PFSK-1 (cell line): Measurements from ENCODE around the gene TYRP1.

Experiments used
- FOXP2 ChIP-seq: optimal IDR thresholded peaks from 2 replicates; pipeline ENCODE3; 2011; ENCODE audit warnings: borderline replicate concordance, control low read depth, inconsistent platforms; ENCODE audit not compliant: insufficient read depth; ENCODE audit errors: extremely low read length, extremely low read depth
- POLR2AphosphoS5 ChIP-seq: IDR thresholded peaks from 2 replicates; pipeline ENCODE4 v1.6.1; 2012; ENCODE audit warnings: low read depth, mild to moderate bottlenecking, control low read depth, low read length, moderate library complexity
- REST ChIP-seq, 2 experiments: IDR thresholded peaks; 2 replicates each; pipeline versions ENCODE4 v1.6.1 to v1.8.0; 2011 to 2012; ENCODE audit warnings: low read depth in 2 of 2, low read length in 2 of 2, control low read depth in 1 of 2, inconsistent platforms in 1 of 2, mild to moderate bottlenecking in 1 of 2, moderate library complexity in 1 of 2; ENCODE audit not compliant: insufficient read depth in 1 of 2
- SIN3A ChIP-seq: IDR thresholded peaks from 2 replicates; pipeline ENCODE4 v1.6.1; 2012; ENCODE audit warnings: mild to moderate bottlenecking, low read length, moderate library complexity, borderline replicate concordance; ENCODE audit not compliant: insufficient read depth
- TAF1 ChIP-seq: IDR thresholded peaks from 2 replicates; pipeline ENCODE4 v1.6.1; 2012; ENCODE audit warnings: low read length, control low read depth, borderline replicate concordance; ENCODE audit not compliant: insufficient read depth

The TYRP1 gene

DNA sequence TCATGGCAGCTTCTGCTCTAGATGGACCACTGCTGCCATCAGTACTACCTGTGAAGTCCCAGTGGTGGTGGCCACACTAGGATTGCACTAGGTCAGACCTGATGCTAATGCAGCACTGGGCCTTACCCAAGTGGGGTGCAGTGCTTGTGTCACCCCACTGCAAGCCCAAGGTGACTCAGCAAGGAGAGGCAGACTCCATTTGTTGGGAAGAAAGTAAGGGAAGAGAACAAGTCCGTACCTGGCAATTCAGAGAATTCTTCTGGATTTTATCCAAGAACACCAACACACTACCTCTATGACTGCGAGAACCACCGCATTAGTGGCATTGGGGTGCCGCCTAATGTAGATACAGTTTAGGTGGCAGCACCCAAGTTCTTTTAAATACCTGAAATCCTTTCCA is 34.0 kb upstream of the TYRP1 start:
- TF ChIP-seq POLR2AphosphoS5 = no peak
- no peak for TF ChIP-seq FOXP2
- TF ChIP-seq REST (IDR thresholded peaks at IDR 0.05; ENCODE audit: insufficient read depth in 1 of 2, low read depth in 2 of 2, low read length in 2 of 2) = no peak
- TF ChIP-seq SIN3A = no peak
- no peak for TF ChIP-seq TAF1

DNA sequence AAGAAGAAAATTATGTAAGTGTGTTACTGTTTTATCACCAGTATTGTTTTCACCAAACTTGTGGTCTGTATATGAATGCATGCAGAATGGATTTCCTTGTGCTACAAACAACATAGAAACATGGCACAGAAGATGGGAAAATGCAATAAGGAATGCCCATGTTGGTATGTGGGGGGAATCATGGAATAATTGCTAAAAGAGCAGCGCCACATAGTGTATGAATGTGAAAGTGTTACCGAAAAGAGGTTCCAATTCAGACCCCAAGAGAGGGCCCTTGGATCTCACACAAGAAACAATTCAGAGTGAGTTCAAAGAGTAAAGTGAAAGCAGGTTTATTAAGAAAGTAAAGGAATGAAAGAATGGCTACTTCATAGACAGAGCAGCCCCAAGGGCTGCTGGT is 26.4 kb upstream of the TYRP1 start:
- TF ChIP-seq TAF1 (no peak), POLR2AphosphoS5 (no peak), SIN3A (no peak), REST (IDR thresholded peaks at IDR 0.05; ENCODE audit: insufficient read depth in 1 of 2, low read depth in 2 of 2, low read length in 2 of 2) (no peak), FOXP2 (no peak)

DNA sequence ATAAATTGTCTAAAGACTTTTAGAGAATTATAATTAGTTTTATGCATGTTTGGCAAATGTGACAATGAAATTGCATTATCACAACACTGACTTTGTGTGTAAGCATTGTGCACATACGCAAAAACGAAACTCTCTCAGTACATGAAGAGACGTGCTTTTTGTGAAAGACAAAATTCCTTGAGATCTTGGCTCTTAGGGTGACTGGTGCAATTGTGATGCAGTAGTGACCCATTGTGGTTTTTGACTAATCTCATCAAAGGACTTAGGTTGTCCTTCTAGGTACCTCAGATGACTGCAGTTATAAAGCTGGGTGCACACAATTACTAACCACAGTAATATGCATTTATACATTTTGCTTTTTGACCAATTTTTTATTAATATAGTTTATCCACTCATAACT is 25.3 kb upstream of the TYRP1 start:
- TF ChIP-seq REST (IDR thresholded peaks at IDR 0.05; ENCODE audit: insufficient read depth in 1 of 2, low read depth in 2 of 2, low read length in 2 of 2) (no peak), SIN3A (no peak), POLR2AphosphoS5 (no peak)

DNA sequence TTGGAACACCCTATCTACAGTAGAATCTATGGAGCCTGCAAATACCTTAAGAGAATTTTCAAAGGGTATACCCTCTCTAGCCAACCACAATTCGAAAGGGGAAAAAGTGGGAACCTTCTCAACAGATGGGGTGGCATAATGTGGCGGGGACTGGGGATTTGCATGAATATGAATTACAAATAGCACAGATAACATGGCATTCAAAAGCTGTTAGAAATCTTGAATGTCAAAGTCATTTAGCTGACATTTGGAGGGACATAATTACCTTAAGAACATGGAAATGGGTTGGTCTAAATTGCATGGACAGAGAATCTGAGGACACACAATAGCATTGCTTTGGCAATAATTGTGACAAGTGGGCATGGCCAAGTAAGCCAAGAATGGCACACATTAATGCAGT is 23.2 kb upstream of the TYRP1 start:
- TF ChIP-seq FOXP2 (no peak), REST (IDR thresholded peaks at IDR 0.05; ENCODE audit: insufficient read depth in 1 of 2, low read depth in 2 of 2, low read length in 2 of 2) (no peak), TAF1 (no peak), SIN3A (no peak), POLR2AphosphoS5 (no peak)

GRCh38 chr9:12674961-12675360 is 18.2 kb upstream of the TYRP1 start:
- no peak for TF ChIP-seq POLR2AphosphoS5
- no peak for TF ChIP-seq FOXP2
- no peak for TF ChIP-seq SIN3A
- TF ChIP-seq REST (IDR thresholded peaks at IDR 0.05; ENCODE audit: insufficient read depth in 1 of 2, low read depth in 2 of 2, low read length in 2 of 2) = no peak
- no peak for TF ChIP-seq TAF1
